Parathyroid adenoma (tissue), 2 donors: ENCODE results near the gene CDC123.
A peak's percentile ranks its signal among the peaks of the same experiment; 100 is the strongest.

Experiments used
- H2AFZ ChIP-seq: fragments of 300-600 bp; sonication (generic); one replicate; pipeline ENCODE4 v1.7.0; 2017; ENCODE audit warnings: antibody characterized with exemption, mild to moderate bottlenecking
- H3K27ac ChIP-seq: fragments of 300-600 bp; sonication (generic); one replicate; pipeline ENCODE4 v1.7.0; 2017
- H3K27me3 ChIP-seq: fragments of 300-600 bp; sonication (generic); one replicate; pipeline ENCODE4 v1.7.0; 2017; ENCODE audit warnings: low read length; ENCODE audit not compliant: control insufficient read depth, insufficient read depth
- H3K36me3 ChIP-seq: fragments of 300-600 bp; sonication (generic); one replicate; pipeline ENCODE4 v1.7.0; 2017; ENCODE audit warnings: low read length; ENCODE audit not compliant: control insufficient read depth, insufficient read depth
- H3K4me1 ChIP-seq: fragments of 300-600 bp; sonication (generic); one replicate; pipeline ENCODE4 v1.7.0; 2017; ENCODE audit warnings: control low read depth
- H3K4me2 ChIP-seq: fragments of 300-600 bp; sonication (generic); one replicate; pipeline ENCODE4 v1.7.0; 2017; ENCODE audit warnings: low read length
- H3K4me3 ChIP-seq: fragments of 300-600 bp; sonication (generic); one replicate; pipeline ENCODE4 v1.7.0; 2017; ENCODE audit warnings: low read depth, low read length
- H3K79me2 ChIP-seq: fragments of 300-600 bp; sonication (generic); one replicate; pipeline ENCODE4 v1.7.0; 2017; ENCODE audit warnings: control low read depth
- H3K9ac ChIP-seq: fragments of 300-600 bp; sonication (generic); one replicate; pipeline ENCODE4 v1.7.0; 2017; ENCODE audit warnings: mild to moderate bottlenecking
- H3K9me3 ChIP-seq: fragments of 300-600 bp; sonication (generic); one replicate; pipeline ENCODE4 v1.7.0; 2017; ENCODE audit warnings: low read length; ENCODE audit not compliant: control insufficient read depth
- CTCF ChIP-seq: fragments of 300-600 bp; sonication (generic); IDR thresholded peaks from one replicate; pipeline ENCODE4 v1.7.0; 2017; ENCODE audit warnings: antibody characterized with exemption, mild to moderate bottlenecking
- donor health status: primary hyperparathyroidism.

Gene CDC123

DNA sequence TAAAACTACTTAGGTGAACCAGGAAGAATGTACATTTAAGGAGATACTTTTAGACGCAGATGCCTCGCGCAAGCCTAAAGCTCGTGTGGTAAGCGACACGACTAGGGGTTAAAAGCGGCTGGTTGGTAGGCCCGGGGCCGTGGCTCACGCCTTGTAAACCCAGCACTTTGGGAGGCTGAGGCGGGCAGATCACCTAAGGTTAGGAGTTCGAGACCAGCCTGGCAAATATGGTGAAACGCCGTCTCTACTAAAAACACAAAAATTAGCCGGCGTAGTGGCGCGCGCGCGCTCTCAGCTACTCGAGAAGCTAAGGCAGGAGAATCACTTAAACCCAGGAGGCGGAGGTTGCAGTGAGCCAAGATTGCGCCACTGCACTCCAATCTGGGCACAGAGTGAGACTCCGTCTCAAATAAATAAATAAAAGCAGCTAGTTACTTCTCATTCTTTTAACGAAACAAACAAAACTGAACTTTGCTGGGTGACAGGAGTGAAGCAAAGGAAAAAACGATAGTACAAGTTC lies 1.2 kb upstream of the CDC123 start:
- Histone ChIP-seq H3K4me1 (peaks cover 10% of the 10 kb centered on the region), H2AFZ (peak overlapping the region; percentile 95), H3K27me3 (no peaks in the 10 kb centered on the region), H3K4me2 (peak overlapping the region; percentile 92), H3K79me2 (peaks cover 32% of the 10 kb centered on the region), H3K9ac (no peak overlapping the region), H3K4me3 (peak overlapping the region; percentile 89), H3K27ac (peak overlapping the region; percentile 94), H3K36me3 (no peaks in the 10 kb centered on the region), H3K9me3 (no peaks in the 10 kb centered on the region)
- no peak for TF ChIP-seq CTCF

DNA sequence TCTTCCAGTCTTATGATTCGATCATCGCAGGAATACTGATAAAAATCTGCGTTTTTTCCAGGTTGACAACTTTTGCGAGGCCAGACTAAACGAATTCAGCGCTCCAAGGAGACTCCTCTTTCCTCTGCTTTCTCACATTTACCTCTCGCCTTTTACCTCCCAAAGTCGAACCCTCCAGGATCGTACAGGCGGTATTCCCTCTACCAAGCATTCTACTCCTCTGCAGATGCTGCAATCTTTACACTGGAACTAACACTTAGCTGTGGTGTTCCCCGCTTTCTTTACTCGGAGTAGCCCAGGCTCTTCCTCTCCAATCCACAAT lies 746 bp upstream of the CDC123 start:
- peak overlapping the region; percentile 30 for H3K9ac ChIP-seq
- no peak for TF ChIP-seq CTCF
- peak overlapping the region; percentile 94 for H3K27ac ChIP-seq
- peak overlapping the region; percentile 89 for H3K4me3 ChIP-seq
- no peaks in the 10 kb centered on the region for H3K9me3 ChIP-seq
- H3K4me2 ChIP-seq = peak overlapping the region; percentile 92
- H3K27me3 ChIP-seq = no peaks in the 10 kb centered on the region
- H3K79me2 ChIP-seq = peaks cover 29% of the 10 kb centered on the region
- H3K36me3 ChIP-seq = no peaks in the 10 kb centered on the region
- H3K4me1 ChIP-seq = peaks cover 10% of the 10 kb centered on the region
- H2AFZ ChIP-seq = peak overlapping the region; percentile 95

DNA sequence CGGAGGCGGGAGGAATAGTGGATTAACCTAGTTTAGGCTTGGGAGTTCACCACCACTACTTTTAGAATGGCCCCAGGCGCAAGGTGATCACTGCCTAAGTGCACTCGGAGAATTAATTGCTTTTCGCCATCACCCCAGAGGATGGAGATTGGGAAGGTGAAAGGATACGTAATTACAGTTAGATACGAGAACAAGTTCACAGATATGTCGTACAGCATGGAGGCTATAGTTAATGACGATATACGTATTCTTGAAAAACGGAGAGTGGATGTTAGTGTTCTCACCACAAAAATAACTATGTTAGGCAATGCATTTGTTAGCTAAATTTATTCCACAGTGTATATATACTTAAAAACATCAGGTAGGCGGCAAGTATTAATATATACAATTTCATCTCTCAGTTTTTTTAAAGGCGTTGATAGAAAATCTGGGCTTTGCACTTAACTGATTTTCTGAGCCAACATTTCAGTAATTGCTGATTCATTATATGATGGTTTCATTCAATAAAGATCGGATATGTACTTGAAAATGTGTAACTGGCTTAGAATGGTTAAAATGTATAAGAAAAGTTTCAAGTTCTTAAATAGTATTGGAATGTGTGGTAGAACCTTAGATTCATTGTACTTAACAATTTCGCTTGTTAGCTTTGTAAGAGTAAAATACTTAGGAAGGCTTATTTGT lies 683 bp downstream of the CDC123 start:
- Histone ChIP-seq H3K79me2 (peaks cover 39% of the 10 kb centered on the region), H3K4me3 (peak overlapping the region; percentile 89), H3K4me2 (peak overlapping the region; percentile 92), H3K9me3 (no peaks in the 10 kb centered on the region), H3K27me3 (no peaks in the 10 kb centered on the region), H2AFZ (peak overlapping the region; percentile 95), H3K36me3 (no peaks in the 10 kb centered on the region), H3K27ac (peak overlapping the region; percentile 94), H3K4me1 (peaks cover 10% of the 10 kb centered on the region), H3K9ac (peak overlapping the region; percentile 8)
- TF ChIP-seq CTCF = no peak

DNA sequence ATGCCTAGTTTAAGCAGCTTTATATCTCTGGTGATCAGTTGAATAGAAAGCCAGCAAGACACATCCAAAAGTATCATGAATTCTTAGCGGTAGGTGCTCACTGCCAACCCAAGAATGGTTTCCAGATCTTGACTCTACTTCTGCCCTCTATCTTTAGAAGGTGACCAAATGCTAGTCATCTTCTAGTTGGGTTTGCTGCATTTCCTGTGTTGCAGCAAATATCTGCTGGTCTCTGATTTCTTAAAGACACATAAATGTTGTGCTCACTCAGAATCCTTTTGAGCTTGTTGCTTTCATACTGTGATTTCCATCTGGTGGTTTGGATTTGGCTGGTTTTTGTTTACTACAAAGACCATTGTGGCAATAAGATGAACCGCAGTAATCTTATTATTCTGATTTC lies 2.2 kb downstream of the CDC123 start:
- no peak for TF ChIP-seq CTCF
- Histone ChIP-seq H3K27me3 (no peaks in the 10 kb centered on the region), H3K9me3 (no peaks in the 10 kb centered on the region), H3K4me1 (peaks cover 10% of the 10 kb centered on the region), H3K79me2 (peaks cover 46% of the 10 kb centered on the region), H3K27ac (no peak overlapping the region), H3K36me3 (no peaks in the 10 kb centered on the region), H3K4me2 (no peak overlapping the region), H3K9ac (no peak overlapping the region), H2AFZ (no peak overlapping the region), H3K4me3 (no peak overlapping the region)

DNA sequence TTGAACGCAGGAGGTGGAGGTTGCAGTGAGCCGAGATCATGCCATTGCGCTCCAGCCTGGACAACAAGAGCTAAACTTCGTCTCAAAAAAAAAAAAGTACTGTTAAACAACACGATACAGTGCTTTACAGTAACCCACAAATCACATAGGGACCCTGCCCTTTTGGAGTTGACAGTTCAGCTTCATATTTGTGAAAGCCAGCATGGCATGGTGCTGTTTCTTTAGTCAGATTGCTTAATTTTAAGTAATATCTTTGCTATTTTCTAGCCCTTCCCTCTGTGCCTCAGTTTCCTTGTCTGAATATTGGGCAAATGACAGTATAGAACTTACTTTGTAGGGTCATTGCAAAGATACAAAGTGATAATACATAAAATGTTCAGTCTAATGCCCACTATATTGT lies 4.9 kb downstream of the CDC123 start:
- Histone ChIP-seq H3K4me1 (peaks cover 3% of the 10 kb centered on the region), H2AFZ (no peak overlapping the region), H3K79me2 (peaks cover 52% of the 10 kb centered on the region), H3K27me3 (no peaks in the 10 kb centered on the region), H3K4me3 (no peak overlapping the region), H3K4me2 (no peak overlapping the region), H3K9me3 (no peaks in the 10 kb centered on the region), H3K36me3 (no peaks in the 10 kb centered on the region), H3K27ac (no peak overlapping the region), H3K9ac (no peak overlapping the region)
- TF ChIP-seq CTCF = no peak
